Fibroblast of lung (primary cell): ENCODE measurements around the gene SCD5. TPM values are rescaled to one million over a fixed set of nuclear protein-coding genes. Genes with fewer than 3 reads are reported as not detected.

Experiments
- DNase-seq, 2 donors: peaks; one replicate each; pipeline versions ENCODE4 v3.0.0 to v3.0.0-alpha.2; 2010; ENCODE audit warnings: low read depth in 2 of 2
- H2AFZ ChIP-seq: 2 replicates; pipeline ENCODE4 v1.5.1; 2012; ENCODE audit warnings: low read length, control low read depth, inconsistent platforms
- H3K27ac ChIP-seq: 2 replicates; pipeline ENCODE4 v1.5.1; 2011; ENCODE audit warnings: low read length, control low read depth; ENCODE audit not compliant: insufficient read depth
- H3K27me3 ChIP-seq: 2 replicates; pipeline ENCODE4 v1.5.1; 2011; ENCODE audit warnings: mild to moderate bottlenecking, low read length; ENCODE audit not compliant: control insufficient read depth, insufficient read depth
- H3K36me3 ChIP-seq: 2 replicates; pipeline ENCODE4 v1.5.1; 2011; ENCODE audit warnings: low read length; ENCODE audit not compliant: control insufficient read depth, insufficient read depth
- H3K4me1 ChIP-seq: 2 replicates; pipeline ENCODE4 v1.5.1; 2011; ENCODE audit warnings: low read length; ENCODE audit not compliant: control insufficient read depth, insufficient read depth; ENCODE audit errors: extremely low read depth
- H3K4me2 ChIP-seq: 2 replicates; pipeline ENCODE4 v1.5.1; 2011; ENCODE audit warnings: low read length, control low read depth; ENCODE audit not compliant: insufficient read depth; ENCODE audit errors: extremely low read depth
- H3K4me3 ChIP-seq, 4 experiments: fragments of 200-600 bp in 1 of 4; sonication (generic) in 1 of 4; replicated peaks in 1 of 4; 2 replicates each; pipeline ENCODE4 v1.5.1; 2011 to 2016; ENCODE audit warnings: low read length in 4 of 4, low read depth in 3 of 4, mild to moderate bottlenecking in 3 of 4, control low read depth in 2 of 4, inconsistent platforms in 1 of 4, mixed read lengths in 1 of 4; ENCODE audit not compliant: insufficient read depth in 1 of 4; ENCODE audit errors: control extremely low read depth in 1 of 4
- H3K79me2 ChIP-seq: 2 replicates; pipeline ENCODE4 v1.5.1; 2012; ENCODE audit warnings: mild to moderate bottlenecking, low read length, inconsistent platforms; ENCODE audit not compliant: control insufficient read depth, insufficient read depth
- H3K9ac ChIP-seq: 2 replicates; pipeline ENCODE4 v1.5.1; 2011; ENCODE audit warnings: mild to moderate bottlenecking, low read length, control low read depth; ENCODE audit not compliant: insufficient read depth
- H3K9me3 ChIP-seq: 2 replicates; pipeline ENCODE4 v1.5.1; 2012; ENCODE audit warnings: low read depth, low read length; ENCODE audit not compliant: control insufficient read depth, insufficient read depth
- H4K20me1 ChIP-seq: 2 replicates; pipeline ENCODE4 v1.5.1; 2011; ENCODE audit warnings: low read length; ENCODE audit not compliant: control insufficient read depth, insufficient read depth; ENCODE audit errors: extremely low read depth
- EZH2 ChIP-seq: IDR thresholded peaks from 2 replicates; pipeline ENCODE4 v1.5.1; 2012; ENCODE audit warnings: low read length, control low read depth, mild to moderate bottlenecking; ENCODE audit errors: missing control alignments
- polyA plus RNA-seq, 2 donors: library from polyadenylated mRNA; depleted of rRNA in 1 of 2; stranded (reverse) in 1 of 2; unstranded in 1 of 2; fragments of >200 nt; gene quantifications; 2 replicates each; pipeline ENCODE4 v1.2.1, GENCODE V29; 2011 to 2012; ENCODE audit warnings: missing spikeins in 1 of 2
- total RNA-seq: library from RNA; depleted of rRNA; stranded (reverse); fragments of >200 nt; gene quantifications from 2 replicates; pipeline ENCODE4 v1.2.1, GENCODE V29; 2014
- TF ChIP-seq, protein P1 (sequence below), 2 donors: IDR thresholded peaks in 1 of 2; conservative IDR thresholded peaks in 1 of 2; 1 replicate in 1 of 2; 2 replicates in 1 of 2; pipeline ENCODE4 v1.5.1; 2011 to 2012; ENCODE audit warnings: low read length in 2 of 2, control low read depth in 1 of 2, inconsistent platforms in 1 of 2, low read depth in 1 of 2, mild to moderate bottlenecking in 1 of 2

Gene SCD5
- total and polyA plus RNA-seq, 2 donors (not counting 1 experiment from before 2014, with no cell fraction given), result 4.9 to 11.4 TPM

DNA sequence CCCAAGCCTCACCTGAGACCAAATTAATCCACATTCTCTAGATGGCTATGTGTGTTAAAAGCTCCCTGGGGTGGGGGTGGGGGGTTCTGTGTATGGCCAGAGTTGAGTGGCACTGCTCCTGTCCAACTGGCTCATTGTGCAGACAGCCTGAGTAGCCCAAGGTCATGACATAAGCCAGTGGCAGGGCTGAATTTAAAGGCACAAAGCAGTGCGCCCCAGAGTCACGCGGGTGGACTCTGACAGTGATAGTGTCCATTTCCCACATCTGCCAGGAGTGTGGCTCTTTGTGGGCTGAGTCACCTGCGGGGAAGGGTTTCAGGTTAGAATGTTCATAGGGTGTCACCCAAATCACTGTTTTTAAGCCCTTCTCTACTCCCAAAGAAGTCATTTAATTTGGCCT lies 45.4 kb downstream of the SCD5 start:
- Histone ChIP-seq H2AFZ (no peak overlapping the region), H3K27ac (no peak overlapping the region), H3K4me1 (no peaks in the 10 kb centered on the region), H3K9me3 (no peaks in the 10 kb centered on the region), H3K36me3 (no peaks in the 10 kb centered on the region), H3K4me3 (no peak overlapping the region), H3K9ac (no peak overlapping the region), H3K27me3 (peaks cover 2% of the 10 kb centered on the region), H3K79me2 (no peaks in the 10 kb centered on the region), H4K20me1 (no peaks in the 10 kb centered on the region), H3K4me2 (no peak overlapping the region)
- DNase-seq, result no peak
- no peak for TF ChIP-seq EZH2
- TF ChIP-seq, protein P1, sequence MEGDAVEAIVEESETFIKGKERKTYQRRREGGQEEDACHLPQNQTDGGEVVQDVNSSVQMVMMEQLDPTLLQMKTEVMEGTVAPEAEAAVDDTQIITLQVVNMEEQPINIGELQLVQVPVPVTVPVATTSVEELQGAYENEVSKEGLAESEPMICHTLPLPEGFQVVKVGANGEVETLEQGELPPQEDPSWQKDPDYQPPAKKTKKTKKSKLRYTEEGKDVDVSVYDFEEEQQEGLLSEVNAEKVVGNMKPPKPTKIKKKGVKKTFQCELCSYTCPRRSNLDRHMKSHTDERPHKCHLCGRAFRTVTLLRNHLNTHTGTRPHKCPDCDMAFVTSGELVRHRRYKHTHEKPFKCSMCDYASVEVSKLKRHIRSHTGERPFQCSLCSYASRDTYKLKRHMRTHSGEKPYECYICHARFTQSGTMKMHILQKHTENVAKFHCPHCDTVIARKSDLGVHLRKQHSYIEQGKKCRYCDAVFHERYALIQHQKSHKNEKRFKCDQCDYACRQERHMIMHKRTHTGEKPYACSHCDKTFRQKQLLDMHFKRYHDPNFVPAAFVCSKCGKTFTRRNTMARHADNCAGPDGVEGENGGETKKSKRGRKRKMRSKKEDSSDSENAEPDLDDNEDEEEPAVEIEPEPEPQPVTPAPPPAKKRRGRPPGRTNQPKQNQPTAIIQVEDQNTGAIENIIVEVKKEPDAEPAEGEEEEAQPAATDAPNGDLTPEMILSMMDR (conservative IDR thresholded peaks at IDR 0.05 in 1 of 2, IDR thresholded peaks at IDR 0.05 in 1 of 2; ENCODE audit: low read depth in 1 of 2, low read length in 2 of 2), result no peak

- H3K27ac ChIP-seq, result no peak overlapping the region
- peaks cover 2% of the 10 kb centered on the region for H3K27me3 ChIP-seq
- peak in 1 of 2 donors; percentile 73 for DNase-seq
- TF ChIP-seq EZH2, result no peak
- TF ChIP-seq, protein P1 (conservative IDR thresholded peaks at IDR 0.05 in 1 of 2, IDR thresholded peaks at IDR 0.05 in 1 of 2; ENCODE audit: low read depth in 1 of 2, low read length in 2 of 2), result no peak
- no peaks in the 10 kb centered on the region for H3K9me3 ChIP-seq
- no peaks in the 10 kb centered on the region for H4K20me1 ChIP-seq
- no peaks in the 10 kb centered on the region for H3K4me1 ChIP-seq
- no peak overlapping the region for H3K4me2 ChIP-seq
- no peak overlapping the region for H2AFZ ChIP-seq
- no peaks in the 10 kb centered on the region for H3K79me2 ChIP-seq
- no peak overlapping the region for H3K4me3 ChIP-seq
- H3K9ac ChIP-seq, result no peak overlapping the region
- H3K36me3 ChIP-seq, result no peaks in the 10 kb centered on the region
These were observed 49.7 kb downstream of the SCD5 start for GRCh38 chr4:82748810-82749470.

GRCh38 chr4:82747686-82748575 lies 50.7 kb downstream of the SCD5 start:
- TF ChIP-seq, protein P1 (conservative IDR thresholded peaks at IDR 0.05 in 1 of 2, IDR thresholded peaks at IDR 0.05 in 1 of 2; ENCODE audit: low read depth in 1 of 2, low read length in 2 of 2), result no peak
- no peak for TF ChIP-seq EZH2
- H3K9me3 ChIP-seq, result no peaks in the 10 kb centered on the region
- H4K20me1 ChIP-seq, result no peaks in the 10 kb centered on the region
- no peak overlapping the region for H3K4me2 ChIP-seq
- H3K4me1 ChIP-seq, result no peaks in the 10 kb centered on the region
- H3K27ac ChIP-seq, result no peak overlapping the region
- H3K27me3 ChIP-seq, result no peaks in the 10 kb centered on the region
- no peak overlapping the region for H3K4me3 ChIP-seq
- no peaks in the 10 kb centered on the region for H3K36me3 ChIP-seq
- no peak overlapping the region for H3K9ac ChIP-seq
- H2AFZ ChIP-seq, result no peak overlapping the region
- DNase-seq, result peak in 1 of 2 donors; percentile 43
- no peaks in the 10 kb centered on the region for H3K79me2 ChIP-seq
